PC-3 (cell line): ENCODE measurements around the gene SLC35A4.

Source experiments
- CTCF ChIP-seq: fragments of 300-600 bp; sonication (generic); conservative IDR thresholded peaks from 2 replicates; pipeline ENCODE4 v1.5.1; 2017; ENCODE audit warnings: antibody characterized with exemption, low read depth, mild to moderate bottlenecking, low read length
- EZH2 ChIP-seq: fragments of 300-600 bp; sonication (generic); IDR thresholded peaks from one replicate; pipeline ENCODE4 v1.6.1; 2017; ENCODE audit warnings: antibody characterized with exemption, mild to moderate bottlenecking, low read length; ENCODE audit not compliant: unreplicated experiment
- EZH2phosphoT487 ChIP-seq: fragments of 300-600 bp; sonication (generic); IDR thresholded peaks from 2 replicates; pipeline ENCODE4 v1.6.1; 2018; ENCODE audit warnings: mild to moderate bottlenecking, antibody characterized with exemption, low read length, borderline replicate concordance

- no peak for TF ChIP-seq EZH2
- no peak for TF ChIP-seq CTCF
- no peak for TF ChIP-seq EZH2phosphoT487
Observed at GRCh38 chr5:140588311-140589070, 23.9 kb downstream of the SLC35A4 start.
